ENCODE data around the gene UBAP1.

- no peak for TF ChIP-seq TAF1 (IDR thresholded peaks at IDR 0.05; ENCODE audit: borderline replicate concordance, insufficient read depth, low read length)
- TF ChIP-seq POLR2AphosphoS5 (IDR thresholded peaks at IDR 0.05; ENCODE audit: low read depth, low read length): no peak
- TF ChIP-seq SIN3A (IDR thresholded peaks at IDR 0.05; ENCODE audit: borderline replicate concordance, insufficient read depth, low read length): no peak
- no peak for TF ChIP-seq REST (IDR thresholded peaks at IDR 0.05; ENCODE audit: insufficient read depth in 1 of 2, low read depth in 2 of 2, low read length in 2 of 2)
- TF ChIP-seq FOXP2 (optimal IDR thresholded peaks at IDR 0.05; ENCODE audit: borderline replicate concordance, extremely low read depth, extremely low read length, insufficient read depth): no peak
Measured at GRCh38 chr9:34154057-34154456, 24.8 kb upstream of the UBAP1 start.
